GM12875 (cell line): ENCODE results near the gene NME7.

ENCODE experiments used
- H3K4me3 ChIP-seq: one replicate; pipeline ENCODE4 v1.5.1; 2011; ENCODE audit warnings: low read depth, low read length, control low read depth
- TF ChIP-seq, protein P1 (sequence below): IDR thresholded peaks from 2 replicates; pipeline ENCODE4 v1.5.1; 2011; ENCODE audit warnings: low read depth, mild to moderate bottlenecking, control low read depth, inconsistent platforms, low read length, moderate library complexity, borderline replicate concordance; ENCODE audit not compliant: insufficient read depth

Gene NME7

DNA sequence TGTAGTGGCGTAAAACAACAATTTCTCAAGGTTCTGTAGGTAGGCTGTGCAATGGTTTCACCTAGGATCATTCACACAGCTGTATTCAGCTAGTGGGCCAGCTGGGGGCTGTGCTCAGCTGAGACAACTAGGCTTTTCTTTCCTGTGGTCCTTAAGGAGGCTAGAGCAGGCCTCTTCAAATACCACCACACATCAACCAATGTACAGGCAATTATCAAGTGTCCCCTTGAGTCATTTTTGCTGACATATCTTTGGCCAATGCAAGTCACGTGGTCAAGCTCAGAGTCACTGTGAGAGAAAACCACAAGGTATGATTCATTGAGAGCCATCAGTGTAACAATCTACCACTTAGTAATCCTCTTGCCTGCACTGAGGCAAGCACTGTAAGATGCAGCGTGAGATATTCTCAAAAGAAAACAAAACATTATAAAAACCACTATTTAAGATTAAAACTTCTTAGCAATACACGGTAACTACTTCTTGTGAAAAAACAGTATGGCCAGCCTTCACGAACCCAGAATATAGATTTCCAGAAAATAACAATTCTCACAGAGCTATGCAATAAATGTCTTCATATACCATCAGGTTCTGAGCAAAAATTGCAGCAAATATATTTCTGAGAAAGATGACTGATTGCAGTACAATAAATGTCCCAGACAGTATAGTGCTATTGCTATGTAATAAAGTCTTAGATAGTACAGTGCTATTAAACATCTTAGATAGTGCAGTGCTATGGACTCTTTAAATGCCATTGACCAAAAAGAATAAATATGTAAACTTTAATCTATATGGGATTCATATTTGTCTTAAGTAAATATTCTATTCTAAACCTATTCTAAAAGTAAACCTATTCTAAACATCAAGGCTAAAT, 55.3 kb downstream of the NME7 start:
- TF ChIP-seq, protein P1, sequence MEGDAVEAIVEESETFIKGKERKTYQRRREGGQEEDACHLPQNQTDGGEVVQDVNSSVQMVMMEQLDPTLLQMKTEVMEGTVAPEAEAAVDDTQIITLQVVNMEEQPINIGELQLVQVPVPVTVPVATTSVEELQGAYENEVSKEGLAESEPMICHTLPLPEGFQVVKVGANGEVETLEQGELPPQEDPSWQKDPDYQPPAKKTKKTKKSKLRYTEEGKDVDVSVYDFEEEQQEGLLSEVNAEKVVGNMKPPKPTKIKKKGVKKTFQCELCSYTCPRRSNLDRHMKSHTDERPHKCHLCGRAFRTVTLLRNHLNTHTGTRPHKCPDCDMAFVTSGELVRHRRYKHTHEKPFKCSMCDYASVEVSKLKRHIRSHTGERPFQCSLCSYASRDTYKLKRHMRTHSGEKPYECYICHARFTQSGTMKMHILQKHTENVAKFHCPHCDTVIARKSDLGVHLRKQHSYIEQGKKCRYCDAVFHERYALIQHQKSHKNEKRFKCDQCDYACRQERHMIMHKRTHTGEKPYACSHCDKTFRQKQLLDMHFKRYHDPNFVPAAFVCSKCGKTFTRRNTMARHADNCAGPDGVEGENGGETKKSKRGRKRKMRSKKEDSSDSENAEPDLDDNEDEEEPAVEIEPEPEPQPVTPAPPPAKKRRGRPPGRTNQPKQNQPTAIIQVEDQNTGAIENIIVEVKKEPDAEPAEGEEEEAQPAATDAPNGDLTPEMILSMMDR: no peak
- no peak overlapping the region for H3K4me3 ChIP-seq

DNA sequence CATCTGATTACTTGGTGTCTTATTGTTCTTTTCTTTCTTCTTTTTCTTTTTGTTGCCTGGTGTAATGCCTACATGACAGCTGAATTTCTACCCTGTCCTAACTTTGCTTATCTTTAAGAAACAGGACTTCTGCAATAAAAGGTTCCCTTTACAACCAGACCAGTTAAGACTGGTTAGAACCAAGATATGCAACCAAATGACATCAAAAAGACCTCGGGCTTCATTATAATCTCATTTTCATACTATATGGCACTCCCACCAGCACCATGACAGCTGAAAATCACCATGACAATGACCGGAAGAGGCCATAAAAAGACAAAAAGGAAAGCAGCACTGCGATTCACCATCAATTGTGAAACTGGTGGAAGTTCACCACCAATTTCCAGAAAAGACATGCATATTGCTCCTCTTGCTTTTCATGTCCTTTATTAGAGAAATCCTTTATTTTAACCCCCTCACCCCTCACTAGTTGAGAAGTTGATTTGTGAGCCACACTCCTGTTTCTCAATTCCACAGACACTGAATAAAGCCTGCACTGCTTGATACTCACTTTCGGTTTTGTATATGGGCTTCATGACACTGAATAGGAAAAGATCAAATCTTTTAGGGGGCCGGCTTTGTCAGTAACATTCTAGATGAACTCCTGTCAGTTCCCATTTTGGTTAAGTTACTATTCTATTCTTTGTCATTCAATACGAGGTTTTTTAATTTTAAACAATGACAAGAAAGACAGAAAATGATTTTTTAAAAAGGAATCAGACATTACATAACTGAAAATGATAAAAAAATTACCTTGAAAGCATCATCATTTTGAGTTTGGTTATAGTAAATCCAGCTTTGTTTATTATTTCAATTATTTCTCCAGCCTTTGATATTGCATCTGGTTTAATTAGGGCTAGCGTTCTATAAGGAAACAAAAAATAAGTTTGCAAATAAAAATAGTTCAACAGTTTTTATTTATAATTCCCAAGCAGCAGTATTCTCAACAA, 58.1 kb downstream of the NME7 start:
- no peak overlapping the region for H3K4me3 ChIP-seq
- TF ChIP-seq, protein P1: no peak

DNA sequence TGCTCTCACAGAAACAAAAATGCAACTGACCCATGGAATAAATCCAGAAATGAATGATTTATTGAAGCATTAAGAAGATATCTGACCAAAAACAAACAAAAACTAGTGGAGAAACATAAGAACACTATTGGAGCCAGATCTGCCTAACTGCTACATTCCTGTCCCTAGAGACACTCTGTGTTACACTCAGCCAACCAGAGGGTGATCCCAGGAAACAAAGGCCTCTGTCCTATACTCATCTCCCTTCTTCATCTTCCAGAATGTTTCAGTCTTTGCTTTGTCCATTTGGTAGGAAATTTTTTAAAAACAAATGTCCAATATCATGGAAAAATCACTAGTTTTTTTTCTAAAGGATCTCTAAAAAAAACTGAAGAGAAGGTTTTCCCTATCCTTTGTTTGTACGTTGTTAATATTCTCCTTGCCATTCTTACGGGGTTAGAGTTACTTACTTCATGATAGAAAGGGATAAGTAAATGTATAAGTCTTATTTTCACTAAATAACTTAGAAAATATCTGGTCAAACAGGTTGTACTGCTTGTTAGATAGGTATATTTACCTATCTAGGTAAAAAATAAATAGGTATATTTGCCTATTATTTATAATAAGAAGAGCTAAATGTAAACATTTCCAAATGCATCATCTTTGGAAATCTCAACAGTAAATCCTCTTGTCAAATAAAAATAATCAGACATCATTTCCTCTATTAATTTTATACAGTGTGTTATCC, 59.1 kb downstream of the NME7 start:
- TF ChIP-seq, protein P1: no peak
- no peak overlapping the region for H3K4me3 ChIP-seq

DNA sequence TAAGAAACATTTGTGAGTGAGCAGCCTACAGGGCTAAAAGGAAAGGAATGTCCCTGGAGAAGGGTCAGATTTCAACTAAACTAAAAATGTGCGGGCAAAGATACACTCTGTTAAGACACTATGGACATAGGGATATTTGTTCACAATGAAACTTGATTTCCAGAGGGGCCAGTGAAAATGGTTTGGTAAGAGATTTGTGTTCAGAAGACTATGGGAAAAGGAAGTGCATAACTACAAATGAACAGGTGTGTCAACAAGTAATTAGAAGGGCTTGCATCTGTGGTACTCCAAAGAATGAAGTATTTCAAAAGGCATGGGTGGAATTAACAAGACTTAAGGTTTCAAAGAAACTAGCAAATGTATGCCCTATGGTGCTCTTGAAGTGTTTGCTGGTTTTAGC, 60.4 kb downstream of the NME7 start:
- no peak overlapping the region for H3K4me3 ChIP-seq
- TF ChIP-seq, protein P1: no peak

DNA sequence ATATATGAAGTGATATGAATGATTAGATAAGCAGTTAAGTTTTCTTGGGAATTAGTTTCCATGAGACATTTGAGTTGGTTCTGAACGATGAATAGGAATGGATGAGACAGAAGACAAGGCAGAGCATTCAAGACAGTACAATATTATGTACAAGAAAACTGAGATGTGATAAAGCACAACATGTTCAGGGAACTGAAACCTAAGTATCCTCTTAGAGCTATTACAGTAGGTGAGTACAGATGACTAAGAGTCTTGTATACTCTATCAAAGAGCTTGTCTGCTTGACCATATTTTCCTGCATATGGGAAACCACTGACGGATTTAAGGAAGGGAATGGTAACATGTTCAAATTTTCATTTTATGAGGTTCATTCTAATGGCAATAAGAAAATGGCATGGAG, 61.6 kb downstream of the NME7 start:
- no peak overlapping the region for H3K4me3 ChIP-seq
- TF ChIP-seq, protein P1: no peak

DNA sequence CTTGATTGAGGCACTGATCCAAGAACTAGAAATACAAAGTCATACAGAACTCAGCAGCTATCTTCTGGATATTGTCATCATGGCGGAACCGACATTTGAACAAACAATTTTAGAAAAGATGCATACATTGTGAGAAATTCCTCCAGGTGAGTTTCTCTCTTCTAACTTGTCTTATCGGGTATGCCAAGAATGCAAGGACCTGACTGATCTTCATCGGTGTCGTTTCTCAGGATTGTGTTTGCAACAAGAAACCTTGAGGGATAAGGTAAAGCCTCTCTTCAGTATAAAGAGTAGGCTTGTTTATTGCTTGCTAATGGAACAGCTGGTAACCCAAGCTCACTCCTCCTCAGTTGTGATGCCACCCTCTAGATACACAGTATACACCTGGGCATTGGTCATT, 62.2 kb downstream of the NME7 start:
- H3K4me3 ChIP-seq: no peak overlapping the region
- TF ChIP-seq, protein P1: no peak
